ENCODE measurements around the gene SOCS3.

SOCS3 gene

DNA sequence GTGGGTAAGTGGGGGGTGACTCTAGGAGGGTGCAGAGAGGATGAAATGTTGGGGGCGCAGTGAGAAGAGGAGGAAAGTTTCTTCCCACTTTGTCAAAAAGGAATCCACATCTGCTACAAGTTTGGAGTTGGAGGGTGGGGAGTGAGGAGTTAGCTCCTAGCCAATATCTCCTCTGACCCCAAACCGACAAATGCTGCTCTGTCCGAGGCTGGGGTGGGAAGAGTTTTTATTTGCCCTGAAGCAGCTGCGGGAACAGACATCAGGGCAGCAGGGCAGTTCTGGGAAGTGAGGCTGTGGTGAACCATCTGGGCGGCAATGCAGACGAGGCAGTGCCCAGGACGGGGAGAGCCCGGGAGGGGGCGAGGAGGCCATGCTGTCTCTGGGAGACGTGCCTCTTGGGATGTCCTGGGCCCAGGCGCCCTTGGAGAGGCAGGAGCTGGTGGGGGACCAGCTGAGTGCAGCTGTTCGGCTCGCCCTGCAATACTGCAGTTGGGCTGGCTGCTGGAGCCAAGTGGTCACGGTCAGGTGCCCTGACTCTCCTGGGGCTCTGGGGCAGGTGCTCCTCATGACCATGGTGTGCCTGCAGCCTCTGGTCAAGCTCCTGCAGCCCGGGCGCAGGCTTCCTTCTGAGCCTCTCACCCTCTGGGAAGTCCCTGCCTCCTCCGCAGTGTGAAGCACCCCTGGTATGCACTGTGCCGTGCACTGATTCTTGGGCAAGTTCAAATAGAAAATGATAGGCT is 6.4 kb upstream of the SOCS3 start:
- no peak for DNase-seq

DNA sequence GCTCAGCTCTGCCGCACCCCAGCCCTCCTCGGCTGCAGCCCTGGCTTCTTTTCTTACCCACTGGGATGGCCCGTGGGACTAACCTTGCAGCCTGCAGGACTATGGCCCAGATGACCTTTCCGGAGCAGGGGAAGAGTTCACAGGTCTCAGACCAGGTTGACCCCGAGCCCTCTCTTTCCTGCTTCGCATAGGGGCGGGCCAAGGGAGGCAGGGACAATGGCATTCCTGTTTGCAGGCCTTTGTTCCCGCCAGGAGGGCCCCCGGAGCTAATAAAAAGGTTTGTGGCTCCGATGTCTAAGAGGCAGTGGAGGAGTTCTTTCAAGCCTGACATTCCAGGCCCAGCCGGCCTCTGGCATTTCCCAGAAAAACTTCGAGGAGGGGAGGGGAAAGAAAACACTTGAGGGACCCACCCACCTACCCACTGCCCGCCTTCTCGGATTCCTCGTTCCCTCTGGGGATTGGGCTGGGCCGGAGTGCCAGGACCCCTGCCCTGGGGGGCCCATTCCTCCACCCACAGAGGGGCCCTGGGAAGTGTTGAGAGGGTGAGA is 5.8 kb upstream of the SOCS3 start:
- no peak for DNase-seq

DNA sequence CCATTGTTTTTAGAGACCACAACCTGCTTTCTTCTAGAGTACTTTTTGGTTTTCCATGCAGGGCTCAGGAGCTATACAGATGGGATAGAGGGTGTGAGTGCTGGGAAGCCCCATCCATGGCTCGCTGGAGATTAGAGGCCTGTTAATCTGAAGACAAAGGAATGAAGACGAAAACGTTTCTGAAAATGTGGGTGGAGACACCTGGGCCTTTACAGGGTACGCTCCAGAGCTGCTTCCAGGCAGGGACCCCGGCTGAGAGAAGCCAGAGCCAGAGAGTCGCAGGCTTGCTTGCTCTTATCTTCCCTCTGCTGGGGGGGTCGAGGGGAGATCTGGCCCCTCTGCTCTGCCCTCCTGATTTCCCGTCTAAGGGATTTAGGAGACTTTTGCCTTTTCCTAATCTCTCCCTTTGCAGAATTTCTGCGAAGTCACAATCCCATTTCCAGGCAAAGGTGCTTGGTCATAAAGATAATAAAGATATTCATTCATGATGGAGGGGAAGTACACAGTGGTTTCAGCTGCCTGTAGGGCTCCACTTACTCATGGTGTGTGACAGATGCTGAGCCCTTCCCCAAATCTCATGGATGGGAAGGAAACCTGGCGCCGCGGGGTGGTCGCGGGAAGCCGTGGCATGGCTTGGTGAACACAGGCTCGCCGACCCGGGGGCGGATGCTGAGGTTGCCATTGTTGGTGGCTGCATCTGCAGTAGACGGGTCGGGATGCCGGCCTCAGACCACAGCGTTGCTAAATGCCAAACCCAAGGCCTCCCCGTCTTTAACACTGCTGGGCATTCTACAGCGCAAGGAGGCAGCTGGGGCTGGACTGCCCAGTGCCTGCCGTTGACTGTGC is 4.8 kb upstream of the SOCS3 start:
- DNase-seq: no peak

DNA sequence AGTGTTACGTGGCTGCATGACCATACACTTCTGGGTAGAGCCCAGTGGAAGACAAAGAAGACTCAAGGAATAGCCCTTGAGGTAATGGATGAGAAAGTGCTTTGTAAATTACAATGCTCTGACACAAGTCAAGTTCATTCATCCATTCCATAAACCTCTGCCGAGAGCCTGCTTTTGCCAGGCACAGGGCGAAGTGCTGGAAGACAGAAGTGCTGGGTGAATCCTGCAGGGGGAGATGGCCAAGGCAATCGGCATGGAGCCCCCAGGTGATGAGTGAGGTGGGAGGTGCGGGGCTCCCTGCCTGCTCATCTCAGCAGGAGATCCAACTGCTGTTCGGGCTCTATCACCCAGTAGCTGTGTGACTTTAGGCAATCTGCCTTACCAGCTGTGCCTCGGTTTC is 2.8 kb upstream of the SOCS3 start:
- no peak for DNase-seq

DNA sequence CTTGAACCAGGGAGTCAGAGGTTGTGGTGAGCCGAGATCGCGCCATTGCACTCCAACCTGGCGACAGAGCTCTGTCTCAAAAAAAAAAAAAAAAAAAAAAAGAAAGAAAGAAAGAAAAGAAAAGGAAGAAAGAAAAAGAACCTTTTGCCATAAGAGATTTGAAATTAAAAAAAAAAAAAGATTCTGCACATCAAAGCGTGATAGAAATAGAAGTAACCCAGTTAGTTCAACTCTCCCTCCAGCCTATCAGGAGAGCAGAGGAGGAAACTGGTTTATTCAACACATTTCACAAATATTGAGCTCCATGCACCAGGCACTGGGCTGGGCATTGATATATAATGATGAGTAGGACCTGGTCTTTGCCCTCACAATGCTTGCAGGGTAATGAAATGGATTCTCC is 2.4 kb upstream of the SOCS3 start:
- no peak for DNase-seq

DNA sequence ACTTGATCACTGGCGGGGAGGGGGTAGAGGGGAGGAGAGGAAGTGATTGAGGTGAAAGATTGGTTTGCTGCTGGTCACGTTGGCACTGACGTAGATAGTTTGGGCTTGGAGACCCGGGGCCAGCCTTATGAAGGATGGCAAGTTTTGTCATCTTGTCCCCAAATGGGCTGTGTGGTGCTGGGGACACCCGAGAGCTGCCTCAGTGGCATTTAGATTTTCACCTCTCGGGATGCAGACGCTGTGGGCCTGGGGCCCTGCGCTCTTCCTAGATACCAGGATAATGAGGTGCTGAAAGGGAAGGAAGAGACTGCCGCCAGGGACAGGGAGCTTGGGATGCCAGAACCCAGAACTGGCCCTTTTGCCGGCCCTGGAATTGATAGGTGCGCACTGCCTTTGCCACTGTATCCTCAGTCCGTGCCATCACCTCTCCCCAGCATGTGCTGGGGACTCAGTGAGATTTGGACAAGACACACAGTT is 1.4 kb upstream of the SOCS3 start:
- no peak for DNase-seq

DNA sequence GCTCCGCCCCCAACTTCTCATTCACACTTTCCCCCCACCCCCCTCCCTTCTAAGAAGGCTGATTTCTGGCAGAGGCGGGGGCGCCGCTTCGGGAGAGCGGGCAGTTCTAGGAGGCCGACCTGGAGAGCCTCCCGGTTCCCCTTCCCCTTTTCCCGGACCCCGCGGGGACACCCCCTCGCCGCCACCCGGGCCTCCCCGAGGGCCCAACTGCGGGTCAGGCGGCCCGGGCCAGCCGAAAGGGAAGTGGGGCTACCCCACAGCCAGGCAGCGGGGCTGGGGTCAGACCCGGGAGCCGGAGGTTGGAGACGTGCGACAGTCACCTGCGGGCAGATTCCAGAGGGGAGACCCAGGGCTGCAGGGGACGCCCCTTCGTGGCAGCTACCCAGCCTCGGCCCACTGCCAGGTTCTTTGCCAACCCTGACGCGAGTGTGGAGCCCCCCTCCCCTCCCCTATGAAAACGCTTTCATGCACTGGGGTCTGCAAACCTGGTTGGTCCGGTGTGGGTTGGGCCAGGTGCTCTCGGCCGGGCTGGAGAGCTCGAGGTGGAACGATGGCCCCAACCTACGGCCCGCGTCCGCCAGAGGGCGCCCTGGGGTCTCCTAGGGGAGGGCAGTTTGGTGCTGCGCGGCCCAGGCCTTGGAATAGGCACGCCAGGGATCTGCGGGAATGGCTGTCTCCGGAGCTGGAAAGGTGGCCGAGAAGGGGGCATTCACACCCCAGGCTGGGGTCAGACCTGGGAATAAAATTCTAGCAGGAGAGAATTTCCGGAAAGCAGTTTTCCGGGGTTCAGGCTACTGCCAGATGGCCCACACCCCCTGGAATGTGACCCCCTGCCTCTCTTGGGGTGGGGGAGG is 721 bp upstream of the SOCS3 start:
- DNase-seq: peak; percentile 85

DNA sequence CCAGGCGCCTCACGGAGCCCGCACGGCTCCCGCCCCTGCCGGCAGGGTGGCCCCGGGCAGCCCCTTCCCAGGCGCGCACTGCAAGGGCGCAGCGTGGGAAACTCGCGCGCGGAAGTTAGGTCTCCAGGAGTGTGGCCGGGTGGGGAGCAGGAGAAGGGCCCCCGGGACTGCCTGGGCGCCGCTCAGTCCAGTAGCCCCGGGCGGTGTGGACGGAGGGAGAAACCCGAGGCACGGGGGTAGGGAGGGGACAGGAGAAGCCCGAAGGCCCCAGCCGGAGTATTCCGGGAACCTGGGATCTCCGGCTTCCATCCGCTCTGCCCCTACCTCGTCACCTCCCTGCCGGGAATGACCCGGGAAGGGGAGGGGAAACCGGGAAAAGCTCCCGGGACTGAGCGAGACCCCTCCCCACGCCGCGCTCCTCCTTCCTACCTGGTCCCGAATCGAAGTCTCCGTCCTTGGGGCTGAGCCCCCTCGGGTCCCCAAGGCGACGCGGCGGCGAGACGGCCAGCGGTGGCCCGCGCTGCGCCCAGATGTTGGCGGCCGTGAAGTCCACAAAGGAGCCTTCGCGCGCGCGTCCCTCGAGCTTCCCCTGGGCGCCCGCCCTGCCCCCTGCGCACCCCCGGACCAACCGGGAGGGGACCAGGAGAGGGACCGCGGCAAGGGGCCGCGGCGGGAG is 418 bp downstream of the SOCS3 start:
- DNase-seq: peak; percentile 37

DNA sequence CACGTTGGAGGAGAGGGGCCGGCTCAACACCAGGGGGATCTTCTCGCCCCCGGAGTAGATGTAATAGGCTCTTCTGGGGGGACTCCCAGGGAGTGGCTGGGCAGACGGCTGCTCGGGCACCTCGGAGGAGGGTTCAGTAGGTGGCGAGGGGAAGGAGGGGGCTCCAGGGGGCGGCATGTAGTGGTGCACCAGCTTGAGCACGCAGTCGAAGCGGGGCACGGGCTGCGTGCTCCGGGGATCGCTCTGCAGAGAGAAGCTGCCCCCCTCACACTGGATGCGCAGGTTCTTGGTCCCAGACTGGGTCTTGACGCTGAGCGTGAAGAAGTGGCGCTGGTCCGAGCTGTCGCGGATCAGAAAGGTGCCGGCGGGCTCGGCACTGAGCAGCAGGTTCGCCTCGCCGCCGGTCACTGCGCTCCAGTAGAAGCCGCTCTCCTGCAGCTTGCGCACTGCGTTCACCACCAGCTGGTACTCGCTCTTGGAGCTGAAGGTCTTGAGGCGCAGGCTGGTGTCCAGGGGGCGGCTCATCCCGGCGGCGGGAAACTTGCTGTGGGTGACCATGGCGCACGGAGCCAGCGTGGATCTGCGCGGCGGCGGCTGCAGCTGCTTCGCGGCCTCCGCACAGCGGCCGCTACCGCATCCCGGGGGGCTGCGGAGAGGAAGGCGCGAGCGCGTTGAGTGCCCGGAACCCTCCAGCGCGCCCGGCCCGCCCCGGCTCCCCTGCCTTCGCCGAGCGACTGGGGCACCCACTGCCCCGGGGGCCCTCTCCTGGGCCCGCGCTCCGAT is 1.1 kb downstream of the SOCS3 start:
- DNase-seq: no peak

DNA sequence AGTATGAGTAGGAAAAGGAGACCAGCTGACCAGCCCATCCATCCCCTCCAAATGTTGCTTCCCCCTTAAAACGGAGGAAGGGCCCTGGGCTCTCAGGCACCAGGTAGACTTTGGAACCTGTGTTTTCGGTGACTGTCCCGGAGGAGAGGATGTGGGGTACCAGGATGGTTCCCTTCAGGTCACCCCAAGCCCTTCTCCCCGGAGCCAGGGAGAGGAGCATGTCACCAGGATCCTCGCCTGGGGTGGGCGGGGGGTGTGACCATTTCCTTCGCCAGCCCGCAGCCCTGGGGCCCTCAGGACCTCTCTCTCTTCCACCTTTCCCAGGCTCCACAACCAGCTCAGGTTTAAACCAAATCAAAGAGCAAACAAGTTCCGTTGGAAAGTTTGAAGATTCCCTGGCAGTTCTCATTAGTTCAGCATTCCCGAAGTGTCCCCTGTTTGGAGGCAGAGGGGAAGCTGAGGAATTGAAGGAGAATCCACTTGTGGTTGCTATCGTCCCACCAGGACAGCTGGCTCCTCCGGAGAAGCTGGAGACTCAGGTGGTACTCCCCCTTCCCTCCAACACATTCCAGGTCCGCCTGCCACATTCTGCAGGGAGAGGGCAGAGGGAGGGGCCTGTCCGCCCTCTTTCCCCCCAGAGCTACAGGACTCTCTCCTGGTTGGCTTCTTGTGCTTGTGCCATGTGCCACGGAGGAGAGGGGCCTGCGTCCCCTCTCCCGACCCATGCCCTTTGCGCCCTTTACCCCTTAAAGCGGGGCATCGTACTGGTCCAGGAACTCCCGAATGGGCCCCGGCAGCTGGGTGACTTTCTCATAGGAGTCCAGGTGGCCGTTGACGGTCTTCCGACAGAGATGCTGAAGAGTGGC is 2.0 kb downstream of the SOCS3 start:
- DNase-seq: no peak

DNA sequence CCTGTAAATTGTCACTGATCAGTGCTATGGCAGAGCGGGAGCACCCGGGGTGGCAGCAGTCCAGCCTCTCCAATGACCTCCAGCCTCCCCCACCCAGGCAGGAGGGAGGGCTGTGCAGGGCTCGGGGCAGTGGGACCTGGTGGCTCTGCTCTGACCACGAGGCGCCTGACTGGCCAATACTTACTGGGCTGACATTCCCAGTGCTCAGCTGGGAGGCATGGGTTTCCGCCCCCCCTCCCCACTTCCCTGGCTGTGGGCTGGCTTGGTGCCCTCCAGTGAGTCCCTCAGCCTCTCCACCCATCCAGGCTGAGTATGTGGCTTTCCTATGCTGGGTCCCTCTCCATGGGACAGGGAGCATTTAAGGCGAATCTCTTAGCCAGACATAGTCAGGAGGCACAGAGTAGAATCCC is 2.7 kb downstream of the SOCS3 start:
- peak; percentile 66 for DNase-seq

DNA sequence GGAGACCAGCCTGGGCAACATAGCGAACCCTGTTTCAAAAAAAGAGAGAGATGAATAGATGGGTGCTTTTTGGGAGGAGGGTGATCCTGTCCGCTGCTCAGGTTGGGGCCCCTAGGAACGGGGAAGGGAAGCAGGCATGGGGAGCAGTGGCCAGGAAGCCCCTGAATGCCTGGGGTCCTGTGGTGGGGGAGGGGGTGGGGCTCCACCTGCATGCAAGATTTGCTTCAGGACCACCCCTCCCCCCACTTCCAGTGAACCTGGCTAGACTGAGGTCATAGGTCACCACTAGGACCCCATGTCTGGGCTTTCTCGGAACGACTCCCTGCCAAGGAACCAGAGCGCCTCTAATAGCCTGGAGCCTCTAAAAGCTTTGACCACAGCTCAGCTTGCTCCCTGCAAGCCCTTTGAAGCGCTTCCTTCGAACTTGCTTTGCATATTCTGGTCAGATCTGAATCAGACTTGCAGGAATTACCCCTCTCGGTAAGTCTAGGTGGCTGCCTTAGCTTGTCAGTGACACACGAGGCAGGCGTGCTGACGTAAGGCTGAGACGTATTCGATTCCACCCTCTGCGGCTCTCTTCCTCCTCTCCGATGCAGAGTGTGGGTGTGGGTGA is 3.7 kb downstream of the SOCS3 start:
- peak; percentile 94 for DNase-seq

DNA sequence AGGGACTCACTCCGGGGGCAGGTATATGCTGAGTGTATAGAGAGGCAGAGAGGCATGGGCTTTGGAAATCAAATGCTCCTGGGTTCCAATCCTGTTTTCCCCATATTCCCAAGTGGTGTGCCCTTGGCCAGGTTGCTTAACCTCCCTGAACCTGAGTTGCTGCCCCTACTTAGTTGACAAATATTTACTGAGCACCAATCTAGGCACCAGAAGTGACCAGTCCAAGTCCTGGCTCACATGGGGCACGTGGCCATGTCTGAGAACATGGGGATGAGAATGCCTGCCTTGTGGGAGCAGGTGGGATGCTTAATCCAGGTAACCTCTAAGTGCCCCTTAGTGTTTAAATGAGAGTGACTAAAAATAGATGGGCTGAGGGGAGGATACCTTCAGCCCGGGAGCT is 4.2 kb downstream of the SOCS3 start:
- no peak for DNase-seq

DNA sequence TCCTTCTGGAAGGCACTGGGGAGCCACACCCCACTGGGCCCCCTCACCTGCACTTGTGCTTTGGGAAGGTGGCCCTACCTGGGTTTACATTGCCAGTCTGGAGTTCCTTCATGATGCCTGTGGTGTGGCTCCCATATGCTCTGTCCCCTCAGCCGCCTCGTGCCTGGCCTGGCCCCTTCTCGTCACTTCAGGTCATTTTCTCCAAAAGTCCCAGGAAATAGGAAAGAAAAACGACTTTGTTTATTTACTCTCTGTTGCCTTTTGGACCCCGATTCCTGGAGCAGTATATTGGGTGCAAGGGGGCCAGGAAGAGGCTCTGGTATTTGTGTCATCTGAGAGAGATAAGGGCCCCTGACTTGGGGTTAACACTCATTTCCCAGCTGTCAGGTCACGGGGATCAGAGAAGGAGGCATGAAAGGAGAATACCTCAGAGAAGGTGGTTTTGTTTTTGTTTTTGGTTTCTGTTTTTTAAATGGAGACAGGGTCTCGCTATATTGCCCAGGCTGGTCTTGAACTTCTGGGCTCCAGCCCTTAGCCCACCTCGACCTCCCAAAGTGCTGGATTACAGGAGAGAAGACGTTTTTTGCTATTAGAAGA is 4.7 kb downstream of the SOCS3 start:
- DNase-seq: no peak

DNA sequence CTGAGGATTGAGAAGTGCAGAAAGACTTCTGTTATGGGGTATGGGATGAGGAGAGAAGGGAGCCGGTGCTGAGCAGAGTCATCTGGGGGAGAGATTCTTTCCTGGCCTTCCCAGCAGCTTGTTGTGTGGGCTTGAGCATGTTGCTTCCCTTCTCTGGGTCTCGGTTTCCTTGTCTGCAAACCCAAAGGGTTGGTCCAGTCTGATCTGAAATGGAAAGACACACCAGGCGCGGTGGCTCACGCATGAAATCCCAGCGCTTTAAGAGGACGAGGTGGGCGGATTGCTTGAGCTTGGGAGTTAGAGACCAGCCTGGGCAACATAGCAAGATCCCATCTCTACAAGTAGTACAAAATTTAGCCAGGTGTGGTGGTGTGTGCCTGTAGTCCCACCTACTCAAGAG is 6.0 kb downstream of the SOCS3 start:
- no peak for DNase-seq

DNA sequence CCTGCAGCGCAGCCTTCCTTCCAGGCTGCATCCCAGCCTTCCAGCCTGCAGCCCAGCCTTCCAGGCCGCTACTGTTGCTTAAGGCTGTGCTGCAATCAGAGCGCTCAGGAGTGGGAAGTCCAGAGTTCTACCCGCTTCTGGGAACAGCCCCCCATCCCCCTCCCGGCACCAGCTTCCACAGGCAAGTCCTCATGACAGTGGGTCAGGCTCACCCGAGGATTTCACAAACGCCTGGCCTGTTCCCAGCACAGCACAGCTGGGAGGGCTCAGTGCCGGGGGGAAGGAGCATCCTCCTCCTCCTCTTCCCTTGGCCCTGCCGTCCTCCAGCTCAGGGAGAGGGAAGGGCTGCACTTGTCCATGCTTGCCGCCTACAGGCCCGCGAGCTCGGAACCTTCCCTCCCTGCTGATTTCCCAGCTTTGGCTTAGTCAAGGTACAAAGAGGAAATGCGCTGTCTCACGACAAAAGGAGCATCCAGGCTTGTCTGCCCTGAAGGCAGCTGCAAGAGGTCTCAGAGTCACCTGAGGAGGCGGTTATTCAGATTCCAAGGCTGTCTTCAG is 8.3 kb downstream of the SOCS3 start:
- DNase-seq: peak; percentile 98

DNA sequence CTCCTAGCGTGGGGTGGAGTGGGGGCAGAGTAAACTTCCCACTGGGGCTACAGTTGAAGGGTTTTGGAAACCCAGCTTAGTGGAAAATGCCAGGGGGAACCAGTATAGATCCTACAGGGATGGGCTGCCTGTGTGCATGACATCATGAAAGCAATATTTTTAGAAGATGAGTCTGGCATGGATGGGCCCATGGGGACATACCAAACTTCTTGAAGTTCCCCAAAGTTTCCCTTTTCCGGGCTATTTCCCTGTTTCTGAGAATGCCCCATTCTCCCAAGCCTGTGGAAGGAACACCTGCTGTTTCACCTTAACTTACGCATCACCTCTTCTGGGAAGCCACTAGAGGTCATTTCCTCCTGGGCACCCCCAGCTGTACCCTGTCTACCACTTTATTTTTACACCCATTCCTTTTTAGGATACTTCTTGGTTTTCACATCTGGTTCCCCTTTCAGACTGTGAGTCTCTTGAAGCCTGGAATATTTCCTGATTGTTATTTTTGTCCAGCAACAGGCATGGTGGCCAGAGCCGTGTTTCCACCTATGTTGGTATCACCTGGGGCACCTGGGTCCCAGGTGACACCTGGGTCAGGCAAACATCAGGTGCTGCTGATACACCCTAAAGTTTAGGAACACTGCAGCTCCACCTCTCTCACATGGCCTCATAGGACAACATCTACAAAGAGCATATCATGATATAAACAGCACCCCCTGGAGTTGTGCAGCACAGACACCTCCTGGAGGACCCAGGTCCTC is 9.8 kb downstream of the SOCS3 start:
- DNase-seq: no peak

DNA sequence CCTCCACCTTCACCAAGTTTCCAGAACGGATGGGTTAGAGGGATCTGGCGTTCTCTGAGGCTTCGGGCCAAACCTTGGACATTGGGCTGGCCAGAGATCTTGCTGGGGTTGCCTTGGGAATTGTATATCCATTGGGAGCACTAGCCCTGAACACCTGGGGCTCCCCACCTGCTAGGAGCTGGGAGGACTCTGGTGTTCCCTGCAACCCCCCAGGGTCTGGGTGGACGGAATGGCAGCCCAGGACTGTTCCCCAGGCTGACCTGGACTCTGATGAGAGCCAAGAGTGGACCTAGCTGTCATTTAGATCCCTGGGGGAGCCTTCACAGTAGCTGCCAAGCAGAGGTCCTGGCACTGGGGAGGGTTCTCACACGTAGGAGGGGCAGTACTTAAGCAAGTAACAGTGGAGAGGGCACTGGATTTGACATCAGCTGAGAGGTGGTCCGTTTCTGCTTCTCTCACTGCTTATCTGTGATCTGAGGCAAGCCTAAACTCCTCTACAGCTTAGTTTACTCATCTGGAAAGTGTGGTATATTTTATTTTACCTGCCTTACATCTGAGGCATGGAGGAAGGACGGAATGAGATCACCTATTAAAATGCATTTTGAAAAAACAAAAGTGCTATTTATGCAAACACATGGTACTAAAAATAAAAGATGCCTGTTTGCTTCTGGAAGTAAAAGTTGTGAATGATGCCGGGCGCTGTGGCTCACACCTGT is 11.7 kb downstream of the SOCS3 start:
- DNase-seq: no peak

Data from NCI-H226 (cell line).